Measurements from ENCODE around the gene AOAH.

- TF ChIP-seq CTCF (IDR thresholded peaks at IDR 0.05 in 4 of 5, conservative IDR thresholded peaks at IDR 0.05 in 1 of 5) (no peak), POLR2A (IDR thresholded peaks at IDR 0.05) (no peak)
Measured at GRCh38 chr7:36509962-36510361, 214.3 kb downstream of the AOAH start.
